Pancreas (tissue), 10 donors: Measurements from ENCODE around the gene CRY1. TPM values are rescaled to one million over a fixed set of nuclear protein-coding genes. Genes with fewer than 3 reads are reported as not detected.

Experiments
- ATAC-seq, 4 donors: fragments of 200-7000 bp; cut with Tn5 transposase; one replicate each; pipeline versions ENCODE4 v1.8.0 to v1.9.1; 2020; ENCODE audit warnings: mild to moderate bottlenecking in 4 of 4, moderate library complexity in 4 of 4
- DNase-seq, 6 donors: peaks; one replicate each; pipeline ENCODE4 v3.0.0-alpha.2; 2020
- FAIRE-seq: peaks from 2 replicates; lab custom pipeline; 2012; peaks lifted over from hg19 to GRCh38; lab: Jason Lieb, UNC
- H3K27ac ChIP-seq, 4 donors: fragments of 200-600 bp; sonication (generic); 1 replicate in 3 of 4; 2 replicates in 1 of 4; pipeline versions ENCODE4 v1.5.0 to v1.8.0; 2020
- H3K27me3 ChIP-seq, 4 donors: fragments of 200-600 bp; one replicate each; pipeline ENCODE4 v1.8.0; 2021
- H3K36me3 ChIP-seq, 3 donors: fragments of 200-600 bp; sonication (generic) in 1 of 3; one replicate each; pipeline versions ENCODE4 v1.5.0 to v1.8.0; 2020 to 2021
- H3K4me1 ChIP-seq, 3 donors: fragments of 200-600 bp; one replicate each; pipeline ENCODE4 v1.8.0; 2021
- H3K4me3 ChIP-seq, 4 donors: fragments of 200-600 bp; sonication (generic) in 2 of 4; one replicate each; pipeline versions ENCODE4 v1.5.0 to v1.8.0; 2020 to 2021
- H3K9me3 ChIP-seq, 4 donors: fragments of 200-600 bp; one replicate each; pipeline ENCODE4 v1.8.0; 2021
- WGBS, 2 donors: extraction: QIAGEN DNeasy Blood & Tissue Kit; methylation state at CpG; one replicate each; pipeline ENCODE4 v1.1.7; 2013; 5-methylcytosine and 5-hydroxymethylcytosine counted together
- intact Hi-C, 3 donors: fragments of 100-400 bp; cut with DNase I; formaldehyde crosslinking; loops; one replicate each; pipeline versions ENCODE4 v1.11.1 to v1.14.2; 2022
- polyA plus RNA-seq, 2 donors: library from polyadenylated mRNA; stranded (reverse); fragments of 200-250 nt; gene quantifications; one replicate each; pipeline ENCODE4 v1.2.3, GENCODE V29; 2013
- total RNA-seq, 6 donors: library from RNA; stranded (reverse); fragmentation: NEBNext Ultra II Directional in 4 of 6; extraction: Animal tissue kit (Norgen Biotek cat#: 25700) in 4 of 6; gene quantifications; one replicate each; pipeline versions ENCODE4 v1.2.1 to v1.2.4, GENCODE V29; 2021 to 2023
- TF ChIP-seq, protein P1 (sequence below), 4 donors: fragments of 200-600 bp; sonication (generic) in 3 of 4; IDR thresholded peaks; one replicate each; pipeline versions ENCODE4 v1.5.0 to v1.8.0; 2021; ENCODE audit warnings: antibody characterized with exemption in 4 of 4
- donor health status: healthy with polysubstance abuse.
- donor health status: DM: no; HTN: no; CAD: no; lungs with moderate emphysema.
- donor health status: DM: no; HTN: no; CAD: no.
- donor health status: control.
- donor health status: control.
- donor health status: Bipolar disorder and iron deficiency.
- donor health status: DM: yes; HTN: yes; CAD: no.
- donor health status: DM: no; HTN: no; CAD: no.
- donor health status: DM: no; HTN: no; CAD: no.
- donor health status: DM: yes; HTN: yes; CAD: no.

The CRY1 gene
- total and polyA plus RNA-seq, 8 donors: 5.3 to 11.5 (median 8.1) TPM

- ATAC-seq (no peak), DNase-seq (peak in 2 of 6 donors; percentile 2 to 15), FAIRE-seq (no peak)
- H3K27ac ChIP-seq: no peak overlapping the region
- H3K4me1 ChIP-seq: no peaks in the 10 kb centered on the region
- 61 to 69% methylated on average over 1 of the region's 1 CpG for WGBS, 2 donors
- H3K36me3 ChIP-seq: no peaks in the 10 kb centered on the region
- intact Hi-C loops: loop anchor here (5.0 to 10.0 kb wide), 3 partner anchors 273 to 473 kb away; no protein-coding TSS in a partner anchor
- TF ChIP-seq, protein P1, sequence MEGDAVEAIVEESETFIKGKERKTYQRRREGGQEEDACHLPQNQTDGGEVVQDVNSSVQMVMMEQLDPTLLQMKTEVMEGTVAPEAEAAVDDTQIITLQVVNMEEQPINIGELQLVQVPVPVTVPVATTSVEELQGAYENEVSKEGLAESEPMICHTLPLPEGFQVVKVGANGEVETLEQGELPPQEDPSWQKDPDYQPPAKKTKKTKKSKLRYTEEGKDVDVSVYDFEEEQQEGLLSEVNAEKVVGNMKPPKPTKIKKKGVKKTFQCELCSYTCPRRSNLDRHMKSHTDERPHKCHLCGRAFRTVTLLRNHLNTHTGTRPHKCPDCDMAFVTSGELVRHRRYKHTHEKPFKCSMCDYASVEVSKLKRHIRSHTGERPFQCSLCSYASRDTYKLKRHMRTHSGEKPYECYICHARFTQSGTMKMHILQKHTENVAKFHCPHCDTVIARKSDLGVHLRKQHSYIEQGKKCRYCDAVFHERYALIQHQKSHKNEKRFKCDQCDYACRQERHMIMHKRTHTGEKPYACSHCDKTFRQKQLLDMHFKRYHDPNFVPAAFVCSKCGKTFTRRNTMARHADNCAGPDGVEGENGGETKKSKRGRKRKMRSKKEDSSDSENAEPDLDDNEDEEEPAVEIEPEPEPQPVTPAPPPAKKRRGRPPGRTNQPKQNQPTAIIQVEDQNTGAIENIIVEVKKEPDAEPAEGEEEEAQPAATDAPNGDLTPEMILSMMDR (IDR thresholded peaks at IDR 0.05): no peak
- no peak overlapping the region for H3K4me3 ChIP-seq
- no peaks in the 10 kb centered on the region for H3K27me3 ChIP-seq
- H3K9me3 ChIP-seq: no peaks in the 10 kb centered on the region
These were observed 41.2 kb upstream of the CRY1 start for GRCh38 chr12:107134558-107134957.

DNA sequence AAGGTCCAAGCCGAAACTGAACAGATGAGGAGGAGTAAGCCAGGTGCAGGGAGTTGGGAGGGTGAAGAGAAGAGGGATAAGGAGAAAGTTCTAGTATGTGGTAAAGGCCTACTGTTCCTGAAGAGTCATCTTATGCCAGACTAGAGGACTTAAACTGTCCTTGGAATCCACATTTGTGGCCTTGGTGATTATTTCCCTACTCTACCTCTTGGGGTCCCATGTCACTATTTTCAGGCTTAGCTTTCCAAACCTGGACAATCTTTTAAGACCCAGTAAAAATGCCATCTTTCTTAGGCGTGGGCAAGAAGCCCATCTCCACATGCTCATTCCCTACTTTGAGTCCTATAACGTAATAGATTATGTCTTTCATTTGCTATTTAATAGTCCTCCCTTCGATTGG, 40.1 kb upstream of the CRY1 start:
- TF ChIP-seq, protein P1 (IDR thresholded peaks at IDR 0.05): no peak
- no peaks in the 10 kb centered on the region for H3K36me3 ChIP-seq
- no peak overlapping the region for H3K27ac ChIP-seq
- intact Hi-C loops: loop anchor here (5.0 to 10.0 kb wide), 3 partner anchors 274 to 474 kb away; no protein-coding TSS in a partner anchor
- DNase-seq (no peak), FAIRE-seq (no peak), ATAC-seq (no peak)
- H3K9me3 ChIP-seq: no peaks in the 10 kb centered on the region
- 70 to 77% methylated on average over 4 of the region's 4 CpGs for WGBS, 2 donors
- H3K4me3 ChIP-seq: no peak overlapping the region
- H3K27me3 ChIP-seq: no peaks in the 10 kb centered on the region
- no peaks in the 10 kb centered on the region for H3K4me1 ChIP-seq

GRCh38 chr12:107131832-107132616, 38.7 kb upstream of the CRY1 start:
- DNase-seq: peak in 3 of 6 donors; percentile 6 to 27 (median 19)
- peak; percentile 38 to 86 (median 84) for ATAC-seq
- Histone ChIP-seq H3K9me3 (no peaks in the 10 kb centered on the region), H3K36me3 (no peaks in the 10 kb centered on the region), H3K27ac (no peak overlapping the region), H3K4me3 (no peak overlapping the region), H3K27me3 (no peaks in the 10 kb centered on the region), H3K4me1 (no peaks in the 10 kb centered on the region)
- 28 to 30% methylated on average over 10 of the region's 10 CpGs for WGBS, 2 donors
- no peak for FAIRE-seq
- TF ChIP-seq, protein P1 (IDR thresholded peaks at IDR 0.05): peak; percentile 44 to 64 (median 52)
- intact Hi-C loops: loop anchor here (5.0 to 10.0 kb wide), 3 partner anchors 275 to 475 kb away; no protein-coding TSS in a partner anchor

- Histone ChIP-seq H3K4me3 (no peak overlapping the region), H3K27ac (no peak overlapping the region), H3K36me3 (no peaks in the 10 kb centered on the region), H3K9me3 (no peaks in the 10 kb centered on the region), H3K27me3 (no peaks in the 10 kb centered on the region), H3K4me1 (no peaks in the 10 kb centered on the region)
- intact Hi-C loops: loop anchor here (5.0 to 10.0 kb wide), 3 partner anchors 276 to 476 kb away; no protein-coding TSS in a partner anchor
- no peak for FAIRE-seq
- DNase-seq: no peak
- 54 to 61% methylated on average over 6 of the region's 6 CpGs for WGBS, 2 donors
- TF ChIP-seq, protein P1 (IDR thresholded peaks at IDR 0.05): no peak
- ATAC-seq: peak in 2 of 4 donors; percentile 51 to 61
These were observed 37.7 kb upstream of the CRY1 start for GRCh38 chr12:107130830-107131611.
